Endothelial cell of umbilical vein (primary cell): ENCODE measurements around the gene LRRC7. TPM values are rescaled to one million over a fixed set of nuclear protein-coding genes. Genes with fewer than 3 reads are reported as not detected.

Source experiments
- BruUV-seq: library from RNA; stranded (reverse); fragments of 400-500 nt; replicated peaks from 2 replicates; lab custom pipeline; 2021; lab: Mats Ljungman, UMichigan
- CTCF ChIA-PET: fragments of 300-600, 350-600 bp; sonication (Branson Sonifier 250); formaldehyde crosslinking; loops from one replicate; lab custom pipeline; 2021; ENCODE audit warnings: antibody characterized with exemption, inconsistent platforms; lab: Charles Lee
- POLR2A ChIA-PET: fragments of 300-600, 350-600 bp; sonication (Branson Sonifier 250); formaldehyde crosslinking; loops from one replicate; lab custom pipeline; 2021; ENCODE audit warnings: antibody characterized with exemption, inconsistent platforms; lab: Charles Lee
- DNase-seq: peaks from one replicate; pipeline ENCODE4 v3.0.0-alpha.2; 2011; ENCODE audit warnings: low read depth, low spot score
- FAIRE-seq: peaks from 2 replicates; lab custom pipeline; 2011; peaks lifted over from hg19 to GRCh38; lab: Jason Lieb, UNC
- H2AFZ ChIP-seq: 2 replicates; pipeline ENCODE4 v1.6.0; 2012; ENCODE audit warnings: low read depth, low read length, control low read depth, inconsistent platforms
- H3K27ac ChIP-seq: 2 replicates; pipeline ENCODE4 v1.5.1; 2011; ENCODE audit warnings: low read depth, mild to moderate bottlenecking, control low read depth, low read length, moderate library complexity; ENCODE audit not compliant: insufficient read depth
- H3K27me3 ChIP-seq, 2 experiments: 2 replicates each; pipeline versions ENCODE4 v1.6.0 to v1.6.1; 2011; ENCODE audit warnings: low read length in 2 of 2, mixed read lengths in 1 of 2; ENCODE audit not compliant: control insufficient read depth in 2 of 2, insufficient read depth in 2 of 2
- H3K36me3 ChIP-seq, 2 experiments: 2 replicates in 1 of 2; 3 replicates in 1 of 2; pipeline ENCODE4 v1.5.1; 2011; ENCODE audit warnings: low read length in 2 of 2, mild to moderate bottlenecking in 1 of 2, moderate library complexity in 1 of 2; ENCODE audit not compliant: control insufficient read depth in 2 of 2, insufficient read depth in 2 of 2; ENCODE audit errors: extremely low read depth in 1 of 2
- H3K4me1 ChIP-seq: 3 replicates; pipeline ENCODE4 v1.5.1; 2011; ENCODE audit warnings: mild to moderate bottlenecking, low read length; ENCODE audit not compliant: control insufficient read depth, insufficient read depth; ENCODE audit errors: extremely low read depth
- H3K4me2 ChIP-seq: 2 replicates; pipeline ENCODE4 v1.6.1; 2011; ENCODE audit warnings: low read length, control low read depth, mixed read lengths; ENCODE audit not compliant: insufficient read depth
- H3K4me3 ChIP-seq, 3 experiments: fragments of 200-600 bp in 1 of 3; sonication (generic), shearing (Covaris generic) in 1 of 3; replicated peaks in 1 of 3; 2 replicates each; pipeline ENCODE4 v1.5.1; 2011 to 2016; ENCODE audit warnings: control low read depth in 3 of 3, low read length in 3 of 3, mild to moderate bottlenecking in 2 of 3, inconsistent platforms in 1 of 3, low read depth in 1 of 3, moderate library complexity in 1 of 3; ENCODE audit not compliant: insufficient read depth in 1 of 3
- H3K79me2 ChIP-seq: 2 replicates; pipeline ENCODE4 v1.6.0; 2012; ENCODE audit warnings: low read length, inconsistent platforms; ENCODE audit not compliant: control insufficient read depth, insufficient read depth
- H3K9ac ChIP-seq: replicated peaks from 2 replicates; pipeline ENCODE3; 2011; ENCODE audit warnings: low read length, control low read depth; ENCODE audit not compliant: insufficient read depth; ENCODE audit errors: extremely low read depth
- H3K9me1 ChIP-seq: replicated peaks from 3 replicates; pipeline ENCODE4 v1.6.0; 2011; ENCODE audit warnings: mild to moderate bottlenecking, low read length; ENCODE audit not compliant: control insufficient read depth, insufficient read depth; ENCODE audit errors: extremely low read depth
- H3K9me3 ChIP-seq: replicated peaks from 2 replicates; pipeline ENCODE4 v1.5.1; 2012; ENCODE audit warnings: low read length, inconsistent platforms; ENCODE audit not compliant: control insufficient read depth, insufficient read depth
- H4K20me1 ChIP-seq: replicated peaks from 2 replicates; pipeline ENCODE3; 2011; ENCODE audit warnings: mild to moderate bottlenecking, low read length; ENCODE audit not compliant: control insufficient read depth, insufficient read depth; ENCODE audit errors: extremely low read depth
- CTCF ChIP-seq, 2 donors: IDR thresholded peaks; 1 replicate in 1 of 2; 2 replicates in 1 of 2; pipeline ENCODE4 v1.5.1; 2011; ENCODE audit warnings: low read length in 2 of 2, mild to moderate bottlenecking in 2 of 2, moderate library complexity in 2 of 2, control low read depth in 1 of 2, inconsistent platforms in 1 of 2, low read depth in 1 of 2; ENCODE audit not compliant: insufficient read depth in 1 of 2; ENCODE audit errors: extremely low read depth in 1 of 2
- EZH2 ChIP-seq: IDR thresholded peaks from 2 replicates; pipeline ENCODE4 v1.6.1; 2012; ENCODE audit warnings: borderline replicate concordance, low read depth, mild to moderate bottlenecking, moderate library complexity, low read length, inconsistent platforms; ENCODE audit not compliant: severe bottlenecking
- FOS ChIP-seq: IDR thresholded peaks from 2 replicates; pipeline ENCODE4 v1.6.1; 2011; ENCODE audit warnings: mild to moderate bottlenecking, low read length, moderate library complexity, borderline replicate concordance; ENCODE audit not compliant: insufficient read depth
- GATA2 ChIP-seq: IDR thresholded peaks from 2 replicates; pipeline ENCODE4 v1.7.0; 2011; ENCODE audit warnings: low read depth, mild to moderate bottlenecking, moderate library complexity, mixed read lengths, low read length; ENCODE audit not compliant: insufficient read length, insufficient read depth
- JUN ChIP-seq: IDR thresholded peaks from 2 replicates; pipeline ENCODE4 v1.6.1; 2011; ENCODE audit warnings: borderline replicate concordance, low read depth; ENCODE audit not compliant: insufficient read length, insufficient read depth
- MAX ChIP-seq: IDR thresholded peaks from 2 replicates; pipeline ENCODE4 v1.6.1; 2011; ENCODE audit not compliant: insufficient read depth, insufficient read length
- MYC ChIP-seq: IDR thresholded peaks from one replicate; pipeline ENCODE4 v1.6.1; 2011; ENCODE audit warnings: mild to moderate bottlenecking, low read depth, low read length
- POLR2A ChIP-seq: IDR thresholded peaks from 2 replicates; pipeline ENCODE4 v1.6.1; 2012; ENCODE audit warnings: low read depth, mild to moderate bottlenecking, control low read depth, low read length
- POLR2AphosphoS5 ChIP-seq: IDR thresholded peaks from 2 replicates; pipeline ENCODE4 v1.6.1; 2012; ENCODE audit warnings: low read depth, mild to moderate bottlenecking, control low read depth, low read length, moderate library complexity; ENCODE audit not compliant: insufficient read depth
- dilution Hi-C: fragments of 300-500 bp; cut with MboI; formaldehyde crosslinking; loops from one replicate; pipeline ENCODE4 v1.15.0; 2019; ENCODE audit warnings: low sequenced_read_pairs; ENCODE audit not compliant: extremely low pct_ligation_motif_present
- intact Hi-C: fragments of 100-400 bp; cut with micrococcal nuclease; formaldehyde crosslinking; loops from one replicate; pipeline ENCODE4 v1.10.0; 2022
- polyA plus RNA-seq, 4 experiments: library from polyadenylated mRNA; depleted of rRNA in 3 of 4; stranded (reverse) in 3 of 4; unstranded in 1 of 4; fragments of >200 nt; gene quantifications; 2 replicates each; pipeline versions ENCODE4 v1.2.1 to v1.2.3, GENCODE V29; 2011 to 2012; ENCODE audit warnings: missing spikeins in 1 of 4
- total RNA-seq: library from RNA; stranded (reverse); gene quantifications from 2 replicates; pipeline ENCODE4 v1.2.3, GENCODE V29; 2021

The LRRC7 gene
- total and polyA plus RNA-seq, 2 donors (not counting 3 experiments of a cell fraction or from before 2014, with no cell fraction given), result 0.11 to 0.58 TPM

DNA sequence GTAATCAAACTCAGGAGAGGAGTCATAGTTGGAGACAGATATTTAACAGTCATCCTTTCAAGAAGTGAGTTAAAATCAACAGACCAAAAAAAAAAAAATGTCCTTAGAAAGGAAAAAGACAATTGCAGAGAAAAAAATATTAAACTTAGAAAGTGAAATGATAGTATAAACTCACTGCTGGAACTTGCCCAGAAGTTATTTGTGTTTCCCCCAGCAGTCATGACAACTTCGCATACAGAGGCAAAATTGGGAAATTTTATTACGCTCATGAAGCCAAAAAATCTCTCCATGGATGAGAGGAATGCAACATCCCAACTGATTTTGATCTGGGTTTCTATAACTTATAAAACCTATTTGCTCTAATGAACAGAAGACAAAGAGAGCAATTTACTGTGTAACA is 198.2 kb downstream of the LRRC7 start:
- Histone ChIP-seq H3K9ac (no peak overlapping the region), H3K36me3 (no peaks in the 10 kb centered on the region), H3K9me1 (no peaks in the 10 kb centered on the region), H3K79me2 (no peaks in the 10 kb centered on the region), H3K4me2 (no peak overlapping the region), H3K9me3 (no peaks in the 10 kb centered on the region), H3K4me1 (no peaks in the 10 kb centered on the region), H3K27ac (no peak overlapping the region), H3K4me3 (no peak overlapping the region), H3K27me3 (no peaks in the 10 kb centered on the region), H2AFZ (no peak overlapping the region), H4K20me1 (no peaks in the 10 kb centered on the region)
- dilution Hi-C loops, result no loop called here
- ChIA-PET POLR2A (no interaction called here), CTCF (no interaction called here)
- no peak for FAIRE-seq
- no peak for TF ChIP-seq EZH2
- TF ChIP-seq POLR2AphosphoS5, result no peak
- no peak for TF ChIP-seq MAX
- no peak for TF ChIP-seq MYC
- no peak for TF ChIP-seq FOS
- TF ChIP-seq GATA2, result no peak
- no peak for TF ChIP-seq CTCF (IDR thresholded peaks at IDR 0.05; ENCODE audit: extremely low read depth in 1 of 2, insufficient read depth in 1 of 2, low read depth in 1 of 2, low read length in 2 of 2)
- no peak for TF ChIP-seq JUN
- no peak for TF ChIP-seq POLR2A
- no peak for DNase-seq
- intact Hi-C loops, result no loop called here
- BruUV-seq, result no TSS peak
